Activated naive CD8-positive, alpha-beta T cell treated with anti-CD3 and anti-CD28 coated beads, Interleukin-2, amount 10 ng/mL, durations not matched to agents 7 days and 5 days (primary cell): ENCODE measurements around the gene CLDN1. TPM values are rescaled to one million over a fixed set of nuclear protein-coding genes. Genes with fewer than 3 reads are reported as not detected.
A peak's percentile ranks its signal among the peaks of the same experiment; 100 is the strongest.
"Not testable (repeated sequence)": the region's sequence is repeated elsewhere in the genome, so short reads cannot be mapped to it uniquely, and the experiment has no call there.

Experiments
- ATAC-seq: fragments of 150-1000 bp; cut with Tn5 transposase; one replicate; pipeline ENCODE4 v1.10.0; 2021; ENCODE audit warnings: low read depth, moderate library complexity
- POLR2A ChIA-PET: fragments of 350-600 bp; sonication (Branson Sonifier 250); formaldehyde crosslinking; loops from one replicate; lab custom pipeline; 2021; ENCODE audit warnings: antibody characterized with exemption; lab: Charles Lee
- DNase-seq: peaks from one replicate; pipeline ENCODE4 v3.0.0; 2021
- H3K27ac Mint-ChIP-seq: one replicate; pipeline ENCODE4 v1.8.0; 2022; ENCODE audit warnings: mild to moderate bottlenecking, mixed read lengths
- H3K27me3 Mint-ChIP-seq: one replicate; pipeline ENCODE4 v1.8.0; 2022; ENCODE audit warnings: mild to moderate bottlenecking, moderate library complexity, mixed read lengths
- H3K36me3 Mint-ChIP-seq: one replicate; pipeline ENCODE4 v1.8.0; 2021; ENCODE audit warnings: mild to moderate bottlenecking, mixed read lengths
- H3K4me1 Mint-ChIP-seq: one replicate; pipeline ENCODE4 v1.8.0; 2021; ENCODE audit warnings: mixed read lengths
- H3K4me3 Mint-ChIP-seq: one replicate; pipeline ENCODE4 v1.8.0; 2022; ENCODE audit warnings: mild to moderate bottlenecking, moderate library complexity, mixed read lengths
- H3K9me3 Mint-ChIP-seq: one replicate; pipeline ENCODE4 v1.8.0; 2021; ENCODE audit warnings: mixed read lengths
- total RNA-seq, 2 experiments: library from RNA; stranded (reverse); gene quantifications; one replicate each; pipeline ENCODE4 v1.2.3, GENCODE V29; 2021

Gene CLDN1
- total RNA-seq, 2 experiments from 2014 or later = not detected

DNA sequence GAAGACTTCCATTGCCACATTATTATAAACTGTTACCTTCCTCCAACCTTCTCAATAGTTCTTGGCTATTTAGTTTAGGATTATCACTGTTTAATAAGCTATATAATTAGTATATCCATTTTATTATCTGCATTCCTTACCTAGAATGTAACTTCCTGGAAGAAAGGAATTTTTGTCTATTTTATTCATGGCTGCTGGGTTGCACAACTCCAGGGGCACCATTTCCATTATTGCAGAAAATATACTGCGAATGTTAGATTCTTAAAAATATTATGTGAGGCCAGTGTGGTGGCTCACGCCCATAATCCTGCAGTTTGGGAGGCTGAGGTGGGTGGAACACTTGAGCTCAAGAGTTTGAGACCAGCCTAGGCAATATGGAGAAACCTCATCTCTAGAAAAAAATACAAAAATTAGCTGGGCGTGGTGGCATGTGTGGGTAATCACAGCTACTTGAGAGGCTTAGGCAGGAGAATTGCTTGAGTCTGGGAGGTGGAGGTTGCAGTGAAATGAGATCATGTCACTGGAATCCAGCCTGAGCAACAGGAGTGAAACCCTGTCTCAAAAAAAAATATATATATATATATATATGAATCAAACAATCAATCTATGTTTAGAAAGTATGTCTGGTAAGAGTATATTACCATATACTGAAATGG, 19.9 kb downstream of the CLDN1 start:
- no peak for DNase-seq
- Mint-ChIP-seq H3K27me3 (no peaks in the 10 kb centered on the region), H3K36me3 (no peaks in the 10 kb centered on the region), H3K4me3 (no peak overlapping the region), H3K9me3 (no peaks in the 10 kb centered on the region), H3K27ac (no peak overlapping the region), H3K4me1 (peaks cover 15% of the 10 kb centered on the region)
- no peak for ATAC-seq
- POLR2A ChIA-PET = no interaction called here

- DNase-seq (no peak), ATAC-seq (peak; percentile 61)
- H3K4me3 Mint-ChIP-seq = peak overlapping the region; percentile 5
- H3K27me3 Mint-ChIP-seq = no peaks in the 10 kb centered on the region
- POLR2A ChIA-PET = no interaction called here
- no peaks in the 10 kb centered on the region for H3K36me3 Mint-ChIP-seq
- H3K9me3 Mint-ChIP-seq = no peaks in the 10 kb centered on the region
- H3K27ac Mint-ChIP-seq = no peak overlapping the region
- peaks cover 9% of the 10 kb centered on the region for H3K4me1 Mint-ChIP-seq
Measured at GRCh38 chr3:190301591-190301990, 20.7 kb downstream of the CLDN1 start.

DNA sequence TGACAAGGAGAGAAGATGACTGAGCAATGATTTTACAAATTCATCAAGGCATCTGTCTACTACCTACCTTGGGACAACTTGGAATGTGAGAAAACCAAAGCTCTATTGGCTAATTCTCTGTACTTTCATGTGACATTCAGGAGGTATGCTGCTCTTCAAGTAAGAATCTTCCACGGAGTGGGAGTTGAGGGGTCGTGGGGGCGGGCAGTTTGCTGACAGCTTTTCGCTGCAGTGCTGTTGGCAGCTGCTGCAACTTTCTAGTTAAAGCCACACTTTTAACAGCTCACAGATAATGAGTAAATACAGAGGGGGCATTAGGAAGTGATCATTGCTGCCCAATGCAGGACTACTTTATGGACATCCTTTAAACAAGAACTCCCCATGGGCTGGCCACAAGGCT, 22.3 kb downstream of the CLDN1 start:
- DNase-seq (no peak), ATAC-seq (no peak)
- Mint-ChIP-seq H3K36me3 (no peaks in the 10 kb centered on the region), H3K27ac (no peak overlapping the region), H3K4me3 (no peak overlapping the region), H3K4me1 (peaks cover 6% of the 10 kb centered on the region), H3K9me3 (no peaks in the 10 kb centered on the region), H3K27me3 (no peaks in the 10 kb centered on the region)
- POLR2A ChIA-PET = no interaction called here

DNA sequence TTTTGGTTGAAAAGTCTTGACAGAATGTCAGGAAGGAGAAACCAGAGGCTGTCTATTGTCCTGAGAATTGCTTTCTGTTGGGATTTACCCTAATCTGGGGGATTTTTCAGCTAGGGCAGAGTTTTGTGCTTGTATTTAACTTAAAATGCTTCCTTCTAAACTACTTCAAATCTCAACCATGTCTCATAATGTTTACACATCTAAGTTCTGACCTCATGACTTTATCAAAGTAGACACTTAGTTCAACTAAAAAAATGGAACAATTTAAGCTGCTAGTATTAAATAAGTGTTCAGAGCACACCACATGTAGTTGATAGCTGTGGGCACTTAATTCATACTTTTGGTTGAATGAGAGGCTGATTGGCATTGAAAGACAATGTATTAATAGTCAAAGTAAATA, 28.2 kb downstream of the CLDN1 start:
- Mint-ChIP-seq H3K27ac (no peak overlapping the region), H3K4me1 (no peaks in the 10 kb centered on the region), H3K27me3 (no peaks in the 10 kb centered on the region), H3K9me3 (peaks cover 10% of the 10 kb centered on the region), H3K4me3 (no peak overlapping the region), H3K36me3 (peaks cover 1% of the 10 kb centered on the region)
- ATAC-seq (no peak), DNase-seq (no peak)
- POLR2A ChIA-PET = no interaction called here

DNA sequence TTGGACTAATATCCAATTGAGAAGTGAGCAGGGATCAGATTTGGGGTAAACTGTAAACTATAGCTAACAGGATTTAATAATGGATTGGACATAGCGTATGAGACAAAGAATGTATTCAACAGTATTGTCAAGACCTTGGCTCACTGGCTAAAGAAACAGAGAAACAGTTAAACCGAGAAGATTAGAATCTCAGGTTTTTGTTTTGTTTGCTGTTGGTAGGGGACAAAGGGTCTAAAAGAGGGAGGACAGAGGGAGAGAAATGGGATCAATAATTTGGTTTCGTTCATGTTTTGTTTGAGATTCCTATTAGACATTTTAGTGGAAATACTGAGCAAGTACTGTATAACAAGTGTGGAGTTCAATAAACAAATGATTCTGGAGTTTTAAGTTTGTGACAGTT, 28.6 kb downstream of the CLDN1 start:
- no peak for DNase-seq
- Mint-ChIP-seq H3K4me3 (no peak overlapping the region), H3K9me3 (peaks cover 12% of the 10 kb centered on the region), H3K27ac (no peak overlapping the region), H3K36me3 (peaks cover 1% of the 10 kb centered on the region), H3K4me1 (no peaks in the 10 kb centered on the region), H3K27me3 (no peaks in the 10 kb centered on the region)
- no peak for ATAC-seq
- POLR2A ChIA-PET = no interaction called here

DNA sequence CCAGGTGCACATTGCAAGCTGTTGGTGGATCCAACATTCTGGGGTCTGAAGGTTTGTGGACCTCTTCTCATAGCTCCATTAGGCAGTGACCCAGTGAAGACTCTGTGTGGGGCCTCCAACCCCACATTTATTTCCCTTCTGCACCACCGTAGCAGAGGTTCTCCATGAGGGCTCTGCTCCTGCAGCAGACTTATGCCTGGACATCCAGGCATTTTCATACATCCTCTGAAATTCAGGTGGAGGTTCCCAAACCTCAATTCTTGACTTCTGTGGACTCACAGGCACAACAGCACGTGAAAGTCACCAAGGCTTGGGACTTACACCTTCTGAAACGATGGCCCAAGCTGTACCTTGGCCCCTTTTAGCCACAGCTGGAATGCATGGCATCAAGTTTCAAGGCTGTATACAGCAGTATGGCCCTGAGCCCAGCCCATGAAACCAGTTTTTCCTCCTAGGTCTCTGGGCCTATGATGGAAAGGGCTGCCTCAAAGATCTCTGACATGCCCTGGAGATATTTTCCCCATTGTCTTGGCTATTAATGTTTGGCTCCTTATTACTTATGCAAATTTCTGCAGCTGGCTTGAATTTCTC, 30.2 kb downstream of the CLDN1 start:
- Mint-ChIP-seq H3K36me3 (peaks cover 1% of the 10 kb centered on the region), H3K4me3 (no peak overlapping the region), H3K4me1 (no peaks in the 10 kb centered on the region), H3K9me3 (peaks cover 17% of the 10 kb centered on the region), H3K27ac (no peak overlapping the region), H3K27me3 (no peaks in the 10 kb centered on the region)
- POLR2A ChIA-PET = no interaction called here
- ATAC-seq (no peak), DNase-seq (no peak)

DNA sequence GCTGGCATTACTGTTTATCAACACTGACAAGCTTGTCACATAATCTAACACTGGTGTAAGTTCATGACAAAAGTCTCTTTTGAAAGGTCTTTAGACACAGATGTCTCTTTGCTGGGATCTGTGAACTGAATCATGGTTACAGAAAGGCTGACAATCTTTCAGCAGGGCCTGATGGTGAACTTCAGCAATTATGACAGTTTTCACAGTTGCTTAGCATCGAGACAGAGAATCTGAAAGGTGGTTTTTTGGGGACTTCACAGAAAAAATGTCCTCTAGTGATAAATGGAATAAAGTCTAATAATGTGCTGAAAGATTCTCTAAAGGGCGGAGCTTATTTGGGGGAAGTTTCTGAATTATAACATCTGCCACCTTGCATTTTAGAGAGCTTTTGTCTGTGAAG, 32.3 kb downstream of the CLDN1 start:
- POLR2A ChIA-PET = no interaction called here
- Mint-ChIP-seq H3K27ac (no peak overlapping the region), H3K4me1 (no peaks in the 10 kb centered on the region), H3K27me3 (no peaks in the 10 kb centered on the region), H3K9me3 (peaks cover 22% of the 10 kb centered on the region), H3K36me3 (peaks cover 1% of the 10 kb centered on the region), H3K4me3 (no peak overlapping the region)
- ATAC-seq = no peak
- no peak for DNase-seq

DNA sequence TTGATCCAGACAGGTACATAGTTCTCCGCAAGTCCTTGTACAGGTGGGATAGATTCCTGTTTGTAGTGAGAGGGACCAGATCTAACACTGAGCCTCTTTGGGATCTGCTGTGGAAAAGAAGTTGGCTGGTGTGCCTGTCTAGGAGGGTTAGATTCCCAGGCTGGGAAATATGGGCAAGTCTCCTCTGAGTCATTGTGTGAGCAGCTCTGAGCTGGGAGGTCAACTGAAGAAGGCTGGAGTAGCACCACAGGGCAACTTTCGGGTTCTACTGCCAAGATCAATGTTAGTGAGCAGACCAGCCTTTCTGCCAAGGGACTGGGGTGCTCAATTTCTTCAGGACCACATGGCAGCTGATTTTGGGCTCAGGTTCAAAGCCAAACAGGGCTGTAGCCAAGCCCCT, 33.4 kb downstream of the CLDN1 start:
- POLR2A ChIA-PET = no interaction called here
- Mint-ChIP-seq H3K4me1 (no peaks in the 10 kb centered on the region), H3K27ac (no peak overlapping the region), H3K9me3 (peaks cover 24% of the 10 kb centered on the region), H3K4me3 (no peak overlapping the region), H3K27me3 (no peaks in the 10 kb centered on the region), H3K36me3 (peaks cover 1% of the 10 kb centered on the region)
- ATAC-seq = no peak
- DNase-seq = no peak

DNA sequence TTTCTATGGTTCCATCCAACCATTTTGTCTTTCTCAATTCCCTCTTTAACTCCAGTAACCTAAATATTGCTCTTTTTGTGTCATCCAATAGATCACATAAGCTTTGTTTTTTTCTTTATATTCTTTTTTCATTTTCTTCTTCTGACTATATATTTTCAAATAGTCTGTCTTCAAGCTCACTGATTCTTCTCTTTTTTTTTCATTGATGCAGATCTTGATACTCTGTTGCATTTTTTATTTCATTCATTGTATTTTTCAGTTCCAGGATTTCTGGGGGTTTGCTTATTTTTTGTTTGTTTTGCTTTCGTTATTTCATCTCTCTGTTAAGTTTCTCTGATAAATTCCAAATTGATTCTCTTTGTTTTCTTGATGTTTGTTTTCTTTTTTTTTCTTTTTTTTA, 36.2 kb downstream of the CLDN1 start:
- POLR2A ChIA-PET = no interaction called here
- peaks cover 16% of the 10 kb centered on the region for H3K9me3 Mint-ChIP-seq
- H3K4me1 Mint-ChIP-seq = no peaks in the 10 kb centered on the region
- H3K4me3 Mint-ChIP-seq = no peak overlapping the region
- no peaks in the 10 kb centered on the region for H3K27me3 Mint-ChIP-seq
- no peaks in the 10 kb centered on the region for H3K36me3 Mint-ChIP-seq
- no peak overlapping the region for H3K27ac Mint-ChIP-seq
- DNase-seq (no peak), ATAC-seq (no peak)

GRCh38 chr3:190281308-190282051, 40.8 kb downstream of the CLDN1 start:
- Mint-ChIP-seq H3K4me3 (no peak overlapping the region), H3K36me3 (no peaks in the 10 kb centered on the region), H3K27ac (no peak overlapping the region), H3K27me3 (peaks cover 2% of the 10 kb centered on the region), H3K9me3 (peaks cover 7% of the 10 kb centered on the region), H3K4me1 (no peaks in the 10 kb centered on the region)
- no peak for ATAC-seq
- DNase-seq = no peak
- POLR2A ChIA-PET = no interaction called here

DNA sequence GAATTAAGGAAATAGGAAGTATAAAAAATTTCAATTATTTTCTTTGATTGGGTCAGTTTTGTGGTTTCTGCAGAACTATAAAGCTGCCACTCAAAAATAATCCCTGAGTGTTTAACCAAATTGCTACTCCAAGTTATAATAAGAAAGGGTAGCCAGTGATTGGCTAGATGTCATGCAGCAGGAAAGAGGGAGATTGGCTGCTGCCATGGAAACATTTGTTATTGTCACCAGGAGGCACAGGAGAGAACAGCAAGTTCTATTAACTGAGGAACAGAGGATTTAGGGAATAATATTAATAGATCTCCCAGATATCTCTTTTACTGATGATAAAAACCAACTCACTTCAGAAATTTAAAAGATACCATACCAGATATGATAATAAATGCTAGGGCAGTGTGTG, 42.6 kb downstream of the CLDN1 start:
- H3K27me3 Mint-ChIP-seq = peaks cover 2% of the 10 kb centered on the region
- no peak for ATAC-seq
- H3K36me3 Mint-ChIP-seq = no peaks in the 10 kb centered on the region
- no peak overlapping the region for H3K27ac Mint-ChIP-seq
- H3K4me1 Mint-ChIP-seq = no peaks in the 10 kb centered on the region
- POLR2A ChIA-PET = no interaction called here
- H3K4me3 Mint-ChIP-seq = no peak overlapping the region
- H3K9me3 Mint-ChIP-seq = peaks cover 2% of the 10 kb centered on the region
- no peak for DNase-seq

- Mint-ChIP-seq H3K27me3 (no peaks in the 10 kb centered on the region), H3K36me3 (no peaks in the 10 kb centered on the region), H3K4me1 (no peaks in the 10 kb centered on the region), H3K4me3 (no peak overlapping the region), H3K27ac (no peak overlapping the region), H3K9me3 (peaks cover 2% of the 10 kb centered on the region)
- POLR2A ChIA-PET = no interaction called here
- DNase-seq (no peak), ATAC-seq (no peak)
Measured at GRCh38 chr3:190272747-190273146, 49.5 kb downstream of the CLDN1 start.

- POLR2A ChIA-PET = no interaction called here
- Mint-ChIP-seq H3K27me3 (no peaks in the 10 kb centered on the region), H3K36me3 (no peaks in the 10 kb centered on the region), H3K4me3 (no peak overlapping the region), H3K9me3 (peaks cover 2% of the 10 kb centered on the region), H3K27ac (no peak overlapping the region), H3K4me1 (no peaks in the 10 kb centered on the region)
- ATAC-seq = no peak
- DNase-seq = no peak
Measured at GRCh38 chr3:190269101-190269500, 53.1 kb downstream of the CLDN1 start.

DNA sequence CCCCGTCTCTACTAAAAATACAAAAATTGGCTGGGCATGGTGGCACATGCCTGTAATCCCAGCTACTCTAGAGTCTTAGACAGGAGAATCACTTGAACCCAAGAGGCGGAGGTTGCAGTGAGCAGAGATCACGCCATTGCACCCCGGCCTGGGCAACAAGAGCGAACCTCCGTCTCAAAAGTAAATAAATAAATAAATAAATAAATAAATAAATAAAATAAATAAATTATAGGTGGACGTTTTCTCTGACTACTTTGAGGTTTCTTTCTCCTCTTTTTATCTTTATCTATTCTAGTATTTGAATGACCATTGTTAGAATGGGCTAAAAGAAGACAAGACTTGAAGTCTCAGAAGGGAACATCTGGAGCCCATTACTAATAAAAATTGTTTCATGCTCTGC, 54.8 kb downstream of the CLDN1 start:
- ATAC-seq, POLR2A ChIA-PET, H3K4me1 Mint-ChIP-seq, H3K36me3 Mint-ChIP-seq, H3K27me3 Mint-ChIP-seq, H3K9me3 Mint-ChIP-seq, DNase-seq, H3K4me3 Mint-ChIP-seq, H3K27ac Mint-ChIP-seq: not testable (repeated sequence)
